ENCODE data around the gene TSSK2. TPM values are rescaled to one million over a fixed set of nuclear protein-coding genes. Genes with fewer than 3 reads are reported as not detected.

TSSK2 gene
- total and polyA plus RNA-seq, 2 of the 8 experiments (the other 6 are each of a cell fraction or from before 2014, with no cell fraction given): not detected

- H3K4me2 ChIP-seq (ENCODE audit: insufficient read depth in 1 of 2, low read depth in 2 of 2, low read length in 2 of 2): peak overlapping the region; percentile 73 to 95
- peak overlapping the region in 1 of 4 experiments; percentile 2; a peak in 1 of 7 replicates for H3K9ac ChIP-seq (replicated peaks in 1 of 4; ENCODE audit: extremely low read depth in 1 of 4, low read depth in 3 of 4, low read length in 3 of 4)
- H4K8ac ChIP-seq (ENCODE audit: extremely low read depth, insufficient read depth, low read length): peak overlapping the region; percentile 69; the same call in 1 of the 2 replicates
- peaks cover 10% of the 10 kb centered on the region for H3K23me2 ChIP-seq (ENCODE audit: low read depth, low read length)
- peaks cover 0 to 25% (median 18%) of the 10 kb centered on the region in 4 experiments; a peak in 6 of 7 replicates for H3K4me1 ChIP-seq (replicated peaks in 1 of 4; ENCODE audit: control insufficient read depth in 3 of 4, insufficient read depth in 4 of 4, low read length in 3 of 4)
- peaks cover 2 to 19% of the 10 kb centered on the region in 2 experiments for H4K20me1 ChIP-seq (replicated peaks in 1 of 2; ENCODE audit: control insufficient read depth in 1 of 2, insufficient read depth in 2 of 2, low read length in 2 of 2)
- FAIRE-seq (no peak), DNase-seq (ENCODE audit: low read depth in 1 of 2, low spot score in 2 of 2) (peak in 1 of 2 experiments; percentile 68)
- H3K4me3 ChIP-seq (ENCODE audit: extremely low read depth in 1 of 4, insufficient read depth in 2 of 4, low read depth in 3 of 4, low read length in 4 of 4): peak overlapping the region; percentile 20 to 57 (median 34); a peak in 7 of 8 replicates
- H3K27me3 ChIP-seq (replicated peaks in 1 of 4; ENCODE audit: control insufficient read depth in 3 of 4, extremely low read depth in 1 of 4, insufficient read depth in 3 of 4, low read length in 3 of 4): peaks cover 20 to 46% (median 38%) of the 10 kb centered on the region in 4 experiments
- ChIA-PET CTCF (ENCODE audit: partially characterized antibody) (interaction anchor here (0.9 to 2.2 kb wide), 6 partner anchors 18 to 133 kb away, joined by 3 to 10 read pairs (median 4); partner anchors contain the start of gene ESS2), POLR2A (ENCODE audit: partially characterized antibody) (interaction anchor here (0.7 to 2.2 kb wide), 4 partner anchors 8 to 180 kb away, joined by 3 to 9 read pairs (median 4); partner anchors contain the start of gene SLC25A1)
- no peaks in the 10 kb centered on the region; a peak in 1 of 8 replicates for H3K36me3 ChIP-seq (ENCODE audit: control insufficient read depth in 2 of 4, insufficient read depth in 4 of 4, low read length in 3 of 4)
- H3K56ac ChIP-seq (replicated peaks; ENCODE audit: insufficient read length, low read depth, low read length): peak overlapping the region; percentile 18
- WGBS, 2 experiments (ENCODE audit: extremely low coverage in 1 of 2, insufficient coverage in 1 of 2, insufficient read length in 1 of 2, insufficient replicate concordance in 2 of 2, low coverage in 1 of 2, low lambda C conversion rate in 2 of 2, missing lambda C conversion rate in 1 of 2): 25% methylated on average over 45 of the region's 58 CpGs; no CpG with 5 or more reads in 1 of the 2 experiments
- no peak overlapping the region for H3K14ac ChIP-seq (ENCODE audit: insufficient read length)
- no peak overlapping the region for H3K4ac ChIP-seq (replicated peaks; ENCODE audit: insufficient read length, low read depth, low read length)
- no peak overlapping the region for H2BK20ac ChIP-seq (ENCODE audit: low read length)
- no peak overlapping the region for H2BK5ac ChIP-seq (ENCODE audit: low read depth, low read length)
- 0 out of 2 replicates have a peak overlapping the region, but pooled peaks have one; percentile 9 for H2BK12ac ChIP-seq (ENCODE audit: low read depth, low read length)
- 0 out of 2 replicates have a peak overlapping the region, but pooled peaks have one; percentile 61 for H2BK15ac ChIP-seq (ENCODE audit: low read length)
- H3K9me3 ChIP-seq (ENCODE audit: insufficient read depth in 2 of 2, low read depth in 1 of 2, low read length in 1 of 2): no peaks in the 10 kb centered on the region
- no peak overlapping the region for H4K5ac ChIP-seq (ENCODE audit: insufficient read length, low read depth, low read length)
- H3K18ac ChIP-seq (ENCODE audit: extremely low read depth, low read length): peak overlapping the region; percentile 32
- H2AFZ ChIP-seq (ENCODE audit: low read length): no peak overlapping the region
- H3K23ac ChIP-seq (ENCODE audit: insufficient read length): no peak overlapping the region
- H2BK120ac ChIP-seq (replicated peaks; ENCODE audit: low read depth, low read length): no peak overlapping the region
- peaks cover 5 to 23% of the 10 kb centered on the region in 2 experiments; a peak in 3 of 4 replicates for H3K79me2 ChIP-seq (ENCODE audit: control insufficient read depth in 1 of 2, insufficient read depth in 2 of 2, low read length in 2 of 2)
- H3K27ac ChIP-seq (ENCODE audit: low read depth, low read length): no peak overlapping the region
- peak overlapping the region; percentile 59 for H4K91ac ChIP-seq (replicated peaks; ENCODE audit: insufficient read length, low read length)
- no peak overlapping the region for H2AK5ac ChIP-seq (ENCODE audit: low read depth, low read length)
- peaks cover 15% of the 10 kb centered on the region for H3K79me1 ChIP-seq (ENCODE audit: low read depth, low read length)
- TF ChIP-seq FOSL1 (IDR thresholded peaks at IDR 0.05; ENCODE audit: insufficient read depth, low read depth, low read length): no peak
- no peak for TF ChIP-seq TEAD4 (IDR thresholded peaks at IDR 0.05; ENCODE audit: low read depth, low read length)
- TF ChIP-seq CREB1 (IDR thresholded peaks at IDR 0.05): no peak
- no peak for TF ChIP-seq POLR2AphosphoS5 (IDR thresholded peaks at IDR 0.05; ENCODE audit: low read depth, low read length)
- no peak for TF ChIP-seq POLR2A (IDR thresholded peaks at IDR 0.05; ENCODE audit: control extremely low read depth in 1 of 2, low read depth in 2 of 2, low read length in 2 of 2)
- TF ChIP-seq RFX5 (IDR thresholded peaks at IDR 0.05; ENCODE audit: borderline replicate concordance, low read depth, low read length): no peak
- TF ChIP-seq SIX5 (IDR thresholded peaks at IDR 0.05; ENCODE audit: low read depth, low read length): no peak
- TF ChIP-seq CTBP2 (IDR thresholded peaks at IDR 0.05; ENCODE audit: borderline replicate concordance, insufficient read depth, insufficient read length, low read length): no peak
- TF ChIP-seq KDM4A (IDR thresholded peaks at IDR 0.05; ENCODE audit: low read depth, low read length, severe bottlenecking): peak; percentile 27
- TF ChIP-seq CBX5 (IDR thresholded peaks at IDR 0.05; ENCODE audit: low read depth, low read length): no peak
- TF ChIP-seq EP300 (IDR thresholded peaks at IDR 0.05; ENCODE audit: borderline replicate concordance in 1 of 2, low read depth in 2 of 2, low read length in 2 of 2): no peak
Observed at GRCh38 chr22:19169002-19169946, 38.2 kb downstream of the TSSK2 start.

Data from H1 (cell line).